ENCODE results near the gene TBCD. TPM values are rescaled to one million over a fixed set of nuclear protein-coding genes. Genes with fewer than 3 reads are reported as not detected.

Gene TBCD
- total RNA-seq, 1 donor from 2014 or later = 118 TPM

DNA sequence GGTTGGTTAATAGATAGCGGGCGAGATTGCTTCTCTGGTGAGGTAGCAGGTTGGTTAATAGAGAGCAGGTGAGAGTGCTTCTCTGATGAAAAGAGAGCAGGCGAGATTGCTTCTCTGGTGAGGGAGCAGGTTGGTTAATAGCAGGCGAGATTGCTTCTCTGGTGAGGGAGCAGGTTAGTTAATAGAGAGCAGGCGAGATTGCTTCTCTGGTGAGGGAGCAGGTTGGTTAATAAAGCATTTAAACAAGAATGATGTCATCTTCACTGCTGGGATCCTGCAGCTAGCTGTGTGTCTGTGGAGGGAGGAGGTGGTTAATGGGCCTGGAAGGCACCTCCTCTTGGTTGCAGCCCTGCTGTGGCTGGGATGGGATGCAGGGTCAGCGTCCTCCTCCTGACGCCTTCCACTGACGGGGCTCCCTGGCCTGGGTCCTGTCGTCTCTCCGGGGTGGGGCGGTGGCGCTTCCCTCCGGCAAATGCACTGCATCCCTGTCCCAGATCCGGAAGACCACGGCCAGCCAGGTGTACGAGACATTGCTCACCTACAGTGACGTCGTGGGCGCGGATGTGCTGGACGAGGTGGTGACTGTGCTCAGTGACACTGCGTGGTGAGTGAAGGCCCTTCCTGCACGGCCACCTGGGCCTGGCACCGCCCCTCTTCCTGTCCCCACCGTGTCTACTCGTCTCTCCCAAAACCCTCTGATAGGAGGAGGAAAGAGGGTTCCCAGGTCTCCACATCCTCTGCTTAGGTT, 187.2 kb downstream of the TBCD start:
- peaks cover 6% of the 10 kb centered on the region for H3K27me3 Mint-ChIP-seq (ENCODE audit: unreplicated experiment)
- peaks cover 22% of the 10 kb centered on the region for H3K36me3 Mint-ChIP-seq (ENCODE audit: unreplicated experiment)

DNA sequence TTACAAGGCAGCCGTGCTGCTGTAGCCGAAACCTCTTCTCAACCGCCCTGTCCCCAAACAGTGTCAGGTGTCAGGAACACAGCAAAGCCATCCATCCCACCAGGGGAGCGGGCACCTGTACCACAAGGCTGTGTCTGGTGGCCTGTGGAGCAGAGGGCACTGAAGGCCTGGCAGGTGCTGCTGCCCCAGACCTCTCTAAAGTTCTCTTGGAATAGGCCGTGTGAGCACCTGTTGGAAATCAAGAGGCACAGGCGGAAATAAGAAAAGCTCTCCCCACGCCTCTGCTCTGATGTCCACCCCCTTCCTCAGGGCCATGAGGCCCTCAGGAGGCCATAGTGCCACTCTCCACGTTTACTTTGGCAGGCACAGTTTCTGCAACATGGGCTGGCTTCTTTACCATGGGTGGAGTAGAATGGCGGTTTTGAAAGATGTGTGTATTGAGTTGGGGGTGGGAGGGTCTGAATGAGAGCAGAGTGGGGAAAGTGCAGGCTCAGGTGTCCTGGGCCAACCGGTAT, 187.8 kb downstream of the TBCD start:
- H3K4me1 Mint-ChIP-seq (ENCODE audit: low read depth, unreplicated experiment) = peaks cover 1% of the 10 kb centered on the region
- peaks cover 6% of the 10 kb centered on the region for H3K27me3 Mint-ChIP-seq (ENCODE audit: unreplicated experiment)
- peaks cover 28% of the 10 kb centered on the region for H3K36me3 Mint-ChIP-seq (ENCODE audit: unreplicated experiment)
- peaks cover 18% of the 10 kb centered on the region for H3K9me3 Mint-ChIP-seq (ENCODE audit: unreplicated experiment)
- H3K27ac Mint-ChIP-seq (ENCODE audit: unreplicated experiment) = no peak overlapping the region
- H3K4me3 Mint-ChIP-seq (ENCODE audit: unreplicated experiment) = no peak overlapping the region
- no peak for DNase-seq
- TF ChIP-seq, protein P1, sequence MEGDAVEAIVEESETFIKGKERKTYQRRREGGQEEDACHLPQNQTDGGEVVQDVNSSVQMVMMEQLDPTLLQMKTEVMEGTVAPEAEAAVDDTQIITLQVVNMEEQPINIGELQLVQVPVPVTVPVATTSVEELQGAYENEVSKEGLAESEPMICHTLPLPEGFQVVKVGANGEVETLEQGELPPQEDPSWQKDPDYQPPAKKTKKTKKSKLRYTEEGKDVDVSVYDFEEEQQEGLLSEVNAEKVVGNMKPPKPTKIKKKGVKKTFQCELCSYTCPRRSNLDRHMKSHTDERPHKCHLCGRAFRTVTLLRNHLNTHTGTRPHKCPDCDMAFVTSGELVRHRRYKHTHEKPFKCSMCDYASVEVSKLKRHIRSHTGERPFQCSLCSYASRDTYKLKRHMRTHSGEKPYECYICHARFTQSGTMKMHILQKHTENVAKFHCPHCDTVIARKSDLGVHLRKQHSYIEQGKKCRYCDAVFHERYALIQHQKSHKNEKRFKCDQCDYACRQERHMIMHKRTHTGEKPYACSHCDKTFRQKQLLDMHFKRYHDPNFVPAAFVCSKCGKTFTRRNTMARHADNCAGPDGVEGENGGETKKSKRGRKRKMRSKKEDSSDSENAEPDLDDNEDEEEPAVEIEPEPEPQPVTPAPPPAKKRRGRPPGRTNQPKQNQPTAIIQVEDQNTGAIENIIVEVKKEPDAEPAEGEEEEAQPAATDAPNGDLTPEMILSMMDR (IDR thresholded peaks at IDR 0.05; ENCODE audit: partially characterized antibody, unreplicated experiment) = no peak

More for the DNA sequence above, 187.2 kb downstream of the TBCD start:
- H3K27ac Mint-ChIP-seq (ENCODE audit: unreplicated experiment) = peak overlapping the region; percentile 10
- H3K9me3 Mint-ChIP-seq (ENCODE audit: unreplicated experiment) = peaks cover 13% of the 10 kb centered on the region
- peaks cover 1% of the 10 kb centered on the region for H3K4me1 Mint-ChIP-seq (ENCODE audit: low read depth, unreplicated experiment)
- TF ChIP-seq, protein P1 (IDR thresholded peaks at IDR 0.05; ENCODE audit: partially characterized antibody, unreplicated experiment) = no peak
- H3K4me3 Mint-ChIP-seq (ENCODE audit: unreplicated experiment) = no peak overlapping the region
- no peak for DNase-seq

GRCh38 chr17:82940226-82941020, 188.6 kb downstream of the TBCD start:
- H3K4me1 Mint-ChIP-seq (ENCODE audit: low read depth, unreplicated experiment) = peaks cover 1% of the 10 kb centered on the region
- TF ChIP-seq, protein P1 (IDR thresholded peaks at IDR 0.05; ENCODE audit: partially characterized antibody, unreplicated experiment) = no peak
- H3K27ac Mint-ChIP-seq (ENCODE audit: unreplicated experiment) = no peak overlapping the region
- H3K9me3 Mint-ChIP-seq (ENCODE audit: unreplicated experiment) = peaks cover 25% of the 10 kb centered on the region
- DNase-seq = no peak
- peaks cover 6% of the 10 kb centered on the region for H3K27me3 Mint-ChIP-seq (ENCODE audit: unreplicated experiment)
- peaks cover 36% of the 10 kb centered on the region for H3K36me3 Mint-ChIP-seq (ENCODE audit: unreplicated experiment)
- no peak overlapping the region for H3K4me3 Mint-ChIP-seq (ENCODE audit: unreplicated experiment)

DNA sequence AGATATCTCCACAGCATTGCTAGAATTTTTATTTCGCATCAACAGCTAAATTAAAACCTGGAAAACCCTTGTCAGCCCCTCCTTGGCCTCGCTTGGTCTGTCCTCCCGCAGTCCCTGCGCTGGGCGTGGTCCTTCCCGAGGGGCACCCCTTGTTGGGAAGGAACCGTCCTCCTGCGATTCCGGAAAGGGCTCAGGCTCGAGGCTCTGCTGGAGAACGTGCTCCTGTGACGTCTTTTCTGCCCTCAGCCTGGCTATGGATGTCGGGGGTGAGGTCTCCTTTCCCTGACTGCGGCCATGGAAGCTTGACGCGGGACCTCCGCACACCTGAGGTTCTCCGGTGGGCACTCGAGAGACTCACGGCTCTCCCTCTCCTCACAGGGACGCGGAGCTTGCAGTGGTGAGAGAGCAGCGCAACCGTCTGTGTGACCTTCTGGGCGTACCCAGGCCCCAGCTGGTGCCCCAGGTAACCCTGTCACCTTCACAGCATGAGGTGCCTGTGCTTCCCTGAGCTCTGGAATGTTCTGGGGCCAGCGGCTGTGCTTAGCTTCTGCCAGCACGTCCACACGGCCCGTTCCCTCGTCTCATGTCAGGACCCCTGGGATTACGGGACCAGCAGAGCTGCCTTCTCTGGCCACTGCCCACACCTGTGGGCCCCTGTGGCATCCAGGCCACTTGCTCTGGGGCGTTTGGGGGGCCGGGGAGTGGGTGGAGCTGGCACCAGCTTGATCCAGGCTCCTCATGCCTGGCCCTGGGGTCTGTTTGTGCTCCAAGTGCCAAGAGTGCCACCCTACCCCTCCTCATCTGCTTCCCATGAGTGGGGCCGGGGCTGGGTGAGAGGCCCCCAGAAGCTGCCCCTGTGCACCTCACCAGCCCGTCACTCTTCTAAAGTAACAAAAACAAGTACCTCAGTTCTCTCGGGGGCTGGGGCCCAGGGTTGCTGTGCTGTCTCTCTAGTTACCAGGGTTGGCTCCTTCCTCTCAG, 189.4 kb downstream of the TBCD start:
- no peak for DNase-seq
- Mint-ChIP-seq H3K4me1 (ENCODE audit: low read depth, unreplicated experiment) (peaks cover 1% of the 10 kb centered on the region), H3K9me3 (ENCODE audit: unreplicated experiment) (peaks cover 28% of the 10 kb centered on the region), H3K4me3 (ENCODE audit: unreplicated experiment) (no peak overlapping the region), H3K36me3 (ENCODE audit: unreplicated experiment) (peaks cover 45% of the 10 kb centered on the region), H3K27me3 (ENCODE audit: unreplicated experiment) (peaks cover 6% of the 10 kb centered on the region), H3K27ac (ENCODE audit: unreplicated experiment) (no peak overlapping the region)
- TF ChIP-seq, protein P1 (IDR thresholded peaks at IDR 0.05; ENCODE audit: partially characterized antibody, unreplicated experiment) = no peak

Measured in glutamatergic neuron (in vitro differentiated cells).